Smooth muscle cell (in vitro differentiated cells): ENCODE results near the gene AASDHPPT. TPM values are rescaled to one million over a fixed set of nuclear protein-coding genes. Genes with fewer than 3 reads are reported as not detected.
"Not testable (repeated sequence)": the region's sequence is repeated elsewhere in the genome, so short reads cannot be mapped to it uniquely, and the experiment has no call there.

Experiments
- DNase-seq: peaks from one replicate; lab custom pipeline; 2025; ENCODE audit not compliant: unreplicated experiment; lab: John Stamatoyannopoulos, UW
- H2AFZ ChIP-seq: fragments of 200-600 bp; sonication (generic); 2 replicates; pipeline ENCODE4 v1.6.0; 2016; ENCODE audit warnings: antibody characterized with exemption, low read depth, mild to moderate bottlenecking
- H3F3A ChIP-seq: fragments of 200-600 bp; sonication (generic); 2 replicates; pipeline ENCODE4 v1.6.0; 2017; ENCODE audit warnings: antibody characterized with exemption, low read depth
- H3K27ac ChIP-seq: fragments of 200-600 bp; sonication (generic); 2 replicates; pipeline ENCODE4 v1.5.1; 2016; ENCODE audit warnings: low read depth, mild to moderate bottlenecking
- H3K27me3 ChIP-seq: fragments of 200-600 bp; sonication (generic); 2 replicates; pipeline ENCODE4 v1.6.1; 2016; ENCODE audit warnings: low read depth, mild to moderate bottlenecking
- H3K36me3 ChIP-seq: fragments of 200-600 bp; sonication (generic); 2 replicates; pipeline ENCODE4 v1.5.1; 2016; ENCODE audit warnings: low read depth
- H3K4me1 ChIP-seq: fragments of 200-600 bp; sonication (generic); 2 replicates; pipeline ENCODE4 v1.5.1; 2016; ENCODE audit warnings: low read depth
- H3K4me2 ChIP-seq: fragments of 200-600 bp; sonication (generic); 2 replicates; pipeline ENCODE4 v1.6.0; 2016; ENCODE audit warnings: mild to moderate bottlenecking
- H3K4me3 ChIP-seq: fragments of 200-600 bp; sonication (generic); 2 replicates; pipeline ENCODE4 v1.5.1; 2016; ENCODE audit warnings: mild to moderate bottlenecking
- H3K79me2 ChIP-seq: fragments of 200-600 bp; sonication (generic); 2 replicates; pipeline ENCODE4 v1.6.0; 2016; ENCODE audit warnings: low read depth, mild to moderate bottlenecking
- H3K9ac ChIP-seq: fragments of 200-600 bp; sonication (generic); 2 replicates; pipeline ENCODE4 v1.6.0; 2016; ENCODE audit warnings: low read depth
- H3K9me3 ChIP-seq: fragments of 200-600 bp; sonication (generic); replicated peaks from 2 replicates; pipeline ENCODE4 v1.5.1; 2016; ENCODE audit warnings: low read depth
- H4K20me1 ChIP-seq: fragments of 200-600 bp; sonication (generic); 2 replicates; pipeline ENCODE4 v1.6.0; 2016; ENCODE audit warnings: low read depth
- WGBS: methylation state at CpG from one replicate; pipeline ENCODE4 v1.1.7; 2016; ENCODE audit warnings: low lambda C conversion rate; 5-methylcytosine and 5-hydroxymethylcytosine counted together
- polyA plus RNA-seq: library from polyadenylated mRNA; unstranded; fragments of >200 nt; fragmentation: Nextera tagmentation; extraction: Ambion mirVana; gene quantifications from 2 replicates; pipeline ENCODE4 v1.2.1, GENCODE V29; 2016
- total RNA-seq: library from RNA; depleted of rRNA; stranded (reverse); fragments of >200 nt; gene quantifications from 2 replicates; pipeline ENCODE4 v1.2.3, GENCODE V29; 2014
- TF ChIP-seq, protein P1 (sequence below): fragments of 200-600 bp; sonication (generic); IDR thresholded peaks from 2 replicates; pipeline ENCODE4 v1.5.1; 2017; ENCODE audit warnings: borderline replicate concordance, mild to moderate bottlenecking, antibody characterized with exemption; ENCODE audit not compliant: insufficient read depth, poor library complexity, severe bottlenecking

The AASDHPPT gene
- total and polyA plus RNA-seq, 2 experiments from 2014 or later, result 35.6 to 78.7 TPM

DNA sequence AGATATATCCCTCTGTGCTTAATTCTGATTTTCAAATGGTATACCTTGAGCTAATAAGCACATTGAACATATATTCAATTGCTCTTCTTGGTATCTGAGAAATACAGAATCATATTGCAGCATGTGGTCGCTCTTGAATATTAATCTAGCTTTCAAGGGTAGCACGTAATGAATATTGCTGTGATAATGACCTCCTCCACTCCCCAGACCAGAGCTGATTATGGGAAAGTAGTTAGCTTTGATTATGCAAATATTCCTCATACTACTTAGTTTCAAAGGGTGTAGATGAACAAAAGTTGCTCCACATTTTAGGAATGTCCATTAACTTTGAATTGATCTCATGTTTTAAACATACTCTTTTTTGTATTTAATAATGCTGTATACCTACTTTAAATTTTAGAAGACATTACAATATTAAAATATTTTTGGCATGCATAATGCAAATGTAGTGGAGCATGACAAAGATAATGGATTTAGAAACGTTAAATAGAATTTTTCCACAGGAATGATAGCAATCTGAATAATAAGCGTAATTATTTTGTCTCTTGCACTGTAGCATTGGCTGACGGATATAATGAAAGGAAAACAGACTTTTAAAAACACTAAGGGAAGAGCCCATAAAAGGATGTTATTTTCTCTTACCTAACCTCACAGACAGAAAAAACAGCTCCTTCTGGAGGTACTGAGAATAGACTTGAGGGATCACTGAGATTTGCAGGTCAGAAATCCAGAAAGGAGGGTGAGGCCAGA is 27.6 kb upstream of the AASDHPPT start:
- Histone ChIP-seq H3K9me3 (no peaks in the 10 kb centered on the region), H3K4me2 (no peak overlapping the region), H3K9ac (no peak overlapping the region), H2AFZ (no peak overlapping the region), H3K79me2 (no peaks in the 10 kb centered on the region), H3F3A (no peaks in the 10 kb centered on the region), H4K20me1 (no peaks in the 10 kb centered on the region), H3K4me1 (no peaks in the 10 kb centered on the region), H3K27me3 (no peaks in the 10 kb centered on the region), H3K4me3 (no peak overlapping the region), H3K27ac (no peak overlapping the region), H3K36me3 (no peaks in the 10 kb centered on the region)
- DNase-seq, result no peak
- TF ChIP-seq, protein P1, sequence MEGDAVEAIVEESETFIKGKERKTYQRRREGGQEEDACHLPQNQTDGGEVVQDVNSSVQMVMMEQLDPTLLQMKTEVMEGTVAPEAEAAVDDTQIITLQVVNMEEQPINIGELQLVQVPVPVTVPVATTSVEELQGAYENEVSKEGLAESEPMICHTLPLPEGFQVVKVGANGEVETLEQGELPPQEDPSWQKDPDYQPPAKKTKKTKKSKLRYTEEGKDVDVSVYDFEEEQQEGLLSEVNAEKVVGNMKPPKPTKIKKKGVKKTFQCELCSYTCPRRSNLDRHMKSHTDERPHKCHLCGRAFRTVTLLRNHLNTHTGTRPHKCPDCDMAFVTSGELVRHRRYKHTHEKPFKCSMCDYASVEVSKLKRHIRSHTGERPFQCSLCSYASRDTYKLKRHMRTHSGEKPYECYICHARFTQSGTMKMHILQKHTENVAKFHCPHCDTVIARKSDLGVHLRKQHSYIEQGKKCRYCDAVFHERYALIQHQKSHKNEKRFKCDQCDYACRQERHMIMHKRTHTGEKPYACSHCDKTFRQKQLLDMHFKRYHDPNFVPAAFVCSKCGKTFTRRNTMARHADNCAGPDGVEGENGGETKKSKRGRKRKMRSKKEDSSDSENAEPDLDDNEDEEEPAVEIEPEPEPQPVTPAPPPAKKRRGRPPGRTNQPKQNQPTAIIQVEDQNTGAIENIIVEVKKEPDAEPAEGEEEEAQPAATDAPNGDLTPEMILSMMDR, result no peak
- 81% methylated on average over 5 of the region's 5 CpGs for WGBS

DNA sequence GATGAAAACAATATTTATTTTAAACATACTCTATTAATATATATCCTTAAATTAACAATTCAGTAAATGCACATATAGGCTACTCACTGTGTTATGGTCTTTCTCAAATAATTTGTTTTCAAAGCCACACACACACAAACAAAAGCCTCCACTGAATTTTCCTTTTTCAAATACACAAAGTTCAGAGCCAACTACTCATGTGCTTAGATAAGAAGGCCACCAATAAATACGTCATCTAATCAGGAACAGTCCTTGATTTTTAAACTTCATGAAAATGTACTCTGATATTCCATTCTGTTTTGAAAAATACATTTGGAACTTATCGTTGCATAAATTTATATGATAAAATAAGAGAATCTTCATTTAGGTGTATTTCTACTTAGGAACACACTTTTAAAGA is 26.4 kb upstream of the AASDHPPT start:
- Histone ChIP-seq H2AFZ (no peak overlapping the region), H3K27me3 (no peaks in the 10 kb centered on the region), H3K79me2 (no peaks in the 10 kb centered on the region), H3K9ac (no peak overlapping the region), H3F3A (no peaks in the 10 kb centered on the region), H3K4me1 (no peaks in the 10 kb centered on the region), H3K4me2 (no peak overlapping the region), H3K27ac (no peak overlapping the region), H3K9me3 (no peaks in the 10 kb centered on the region), H3K4me3 (no peak overlapping the region), H4K20me1 (no peaks in the 10 kb centered on the region), H3K36me3 (no peaks in the 10 kb centered on the region)
- TF ChIP-seq, protein P1, result no peak
- no peak for DNase-seq
- 85% methylated on average over 2 of the region's 2 CpGs for WGBS

DNA sequence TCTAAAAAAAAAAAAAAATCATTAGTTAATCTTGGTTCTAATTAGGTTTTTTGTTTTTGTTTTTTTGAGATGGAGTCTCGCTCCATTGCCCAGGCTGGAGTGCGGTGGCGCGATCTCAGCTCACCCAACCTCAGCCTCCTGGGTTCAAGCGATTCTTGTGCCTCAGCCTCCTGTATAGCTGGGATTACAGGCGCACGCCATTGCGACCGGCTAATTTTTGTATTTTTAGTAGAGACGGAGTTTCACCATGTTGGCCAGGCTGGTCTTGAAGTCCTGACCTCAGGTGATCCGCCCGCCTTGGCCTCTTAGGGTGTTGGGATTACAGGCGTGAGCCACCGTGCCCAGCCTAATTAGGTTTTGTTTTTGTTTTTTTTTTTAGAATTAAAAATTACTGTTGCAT is 19.1 kb upstream of the AASDHPPT start:
- 97% methylated on average over 14 of the region's 14 CpGs for WGBS
- H3K4me3 ChIP-seq, H3K9ac ChIP-seq, H3K36me3 ChIP-seq, DNase-seq, H3K4me2 ChIP-seq, H3K9me3 ChIP-seq, H4K20me1 ChIP-seq, H3K4me1 ChIP-seq, H3K27ac ChIP-seq, H3K27me3 ChIP-seq, H3F3A ChIP-seq, H3K79me2 ChIP-seq, H2AFZ ChIP-seq: not testable (repeated sequence)

DNA sequence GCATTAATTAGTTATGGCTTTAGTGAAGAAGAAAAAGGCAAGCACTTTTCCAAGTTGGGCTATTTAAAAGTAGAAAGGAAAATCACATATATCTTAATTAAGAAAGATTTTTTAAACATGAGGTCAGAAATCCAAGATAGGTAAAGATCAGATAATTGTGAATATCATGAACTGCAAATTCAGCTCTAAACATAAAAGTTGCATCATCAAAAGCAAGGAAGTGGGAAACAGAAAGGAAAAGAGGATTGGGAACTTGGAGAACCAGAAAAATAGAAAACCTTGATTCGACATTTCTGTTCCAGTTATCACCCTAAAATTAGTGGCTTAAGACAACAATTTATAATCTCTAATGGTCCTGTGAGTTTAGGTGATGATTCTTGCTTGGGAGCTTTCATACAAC is 17.8 kb upstream of the AASDHPPT start:
- TF ChIP-seq, protein P1, result no peak
- no peaks in the 10 kb centered on the region for H3K36me3 ChIP-seq
- H3K4me1 ChIP-seq, result no peaks in the 10 kb centered on the region
- H2AFZ ChIP-seq, result no peak overlapping the region
- H3F3A ChIP-seq, result no peaks in the 10 kb centered on the region
- no peaks in the 10 kb centered on the region for H4K20me1 ChIP-seq
- 88% methylated on average over 1 of the region's 1 CpG for WGBS
- H3K27ac ChIP-seq, result no peak overlapping the region
- no peak overlapping the region for H3K4me2 ChIP-seq
- H3K9ac ChIP-seq, result no peak overlapping the region
- no peak overlapping the region for H3K4me3 ChIP-seq
- DNase-seq, result no peak
- H3K9me3 ChIP-seq, result no peaks in the 10 kb centered on the region
- H3K79me2 ChIP-seq, result no peaks in the 10 kb centered on the region
- H3K27me3 ChIP-seq, result no peaks in the 10 kb centered on the region
